ENCODE measurements around the gene KBTBD4.

KBTBD4 gene

DNA sequence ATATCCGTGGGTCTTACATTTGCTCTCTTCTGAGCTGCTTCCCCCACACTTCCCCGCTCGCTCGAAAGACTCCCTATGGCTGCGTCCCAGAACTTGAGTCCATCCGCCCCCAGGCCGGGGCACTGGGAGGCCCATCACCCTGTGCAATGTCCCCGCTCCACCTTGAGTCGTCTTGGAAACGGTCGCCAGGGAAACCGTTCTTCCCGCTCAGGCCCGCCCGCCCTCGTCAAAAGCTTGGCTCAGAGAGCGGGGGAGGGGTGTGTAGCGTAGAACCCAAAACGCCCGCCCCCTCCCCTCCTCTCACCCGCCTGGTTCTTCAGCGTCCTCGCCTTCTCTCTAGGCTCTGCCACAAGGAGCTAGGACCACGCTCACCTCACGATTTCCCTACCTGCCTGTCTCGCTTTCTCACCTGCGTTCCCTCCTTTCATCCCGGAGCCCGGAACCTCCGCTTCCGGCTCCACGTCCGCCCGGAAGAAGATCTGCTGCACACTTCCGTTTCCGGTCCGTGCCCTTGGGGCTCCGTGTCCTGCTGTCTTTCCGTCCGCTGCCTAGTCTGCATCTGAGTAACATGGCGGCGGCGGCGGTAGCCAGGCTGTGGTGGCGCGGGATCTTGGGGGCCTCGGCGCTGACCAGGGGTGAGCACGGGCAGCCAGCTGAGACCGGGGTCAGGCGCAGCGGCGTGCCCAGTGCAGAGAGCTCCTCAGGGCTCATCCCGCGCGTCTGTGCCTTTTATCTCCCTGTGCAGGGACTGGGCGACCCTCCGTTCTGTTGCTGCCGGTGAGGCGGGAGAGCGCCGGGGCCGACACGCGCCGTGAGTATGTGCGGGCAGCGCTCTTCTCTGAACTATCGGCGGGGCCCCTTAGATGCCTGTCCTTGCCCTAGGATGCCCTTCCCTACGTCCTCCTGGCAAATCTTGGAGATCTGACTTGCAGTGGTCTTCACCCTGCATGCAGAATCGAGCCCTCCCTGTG, at the start of gene KBTBD4, which contains the start of gene NDUFS3:
Gene KBTBD4, minus strand, starts transcription at position 447 of the 971 bp plus-strand sequence. Its CDS starts 19 bp downstream, at position 428.
Gene NDUFS3, plus strand, starts transcription at position 551 of the 971 bp plus-strand sequence. Its CDS starts 18 bp downstream, at position 569.
- DNase-seq (ENCODE audit: low spot score) = peak; percentile 93

DNA sequence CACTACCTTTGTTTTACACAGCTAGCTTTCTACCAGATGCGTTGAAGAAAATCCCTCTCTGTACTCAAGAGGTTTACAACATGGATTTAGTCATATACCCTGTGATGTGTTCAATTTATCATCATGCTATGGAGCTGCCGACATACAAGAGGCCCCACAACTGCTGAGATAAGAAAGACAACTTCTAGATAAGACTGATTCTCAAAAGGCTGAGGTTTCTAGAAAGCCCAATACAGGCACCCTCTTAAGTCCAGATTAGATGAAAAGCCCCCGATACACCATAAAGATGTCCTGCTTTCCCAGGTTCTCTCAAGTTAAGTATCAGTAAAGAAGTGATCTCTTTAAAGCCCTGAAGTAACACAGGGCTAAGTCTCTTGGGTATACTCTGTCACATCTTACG, 49.3 kb upstream of the KBTBD4 start:
- DNase-seq (ENCODE audit: low spot score) = no peak

DNA sequence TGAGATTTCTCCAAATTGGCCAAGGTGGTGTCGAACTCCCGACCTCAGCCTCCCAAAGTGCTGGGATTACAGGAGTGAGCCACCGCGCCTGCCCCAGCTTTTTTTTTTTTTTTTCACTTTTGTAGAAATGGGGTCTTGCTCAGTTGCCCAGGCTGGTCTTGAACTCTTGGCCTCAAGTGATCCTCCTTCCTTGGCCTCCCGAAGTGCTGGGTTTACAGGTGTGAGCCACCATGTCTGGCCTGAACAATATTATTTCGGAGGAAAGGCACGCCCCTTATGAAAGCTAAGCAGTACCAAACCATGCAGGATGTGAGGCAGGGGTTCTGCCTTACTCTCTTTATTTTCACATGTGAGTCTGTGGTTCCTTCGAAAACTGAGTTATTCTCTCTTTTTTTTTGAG, 47.5 kb upstream of the KBTBD4 start:
- no peak for DNase-seq (ENCODE audit: low spot score)

GRCh38 chr11:47620836-47621378, 42.1 kb upstream of the KBTBD4 start:
- no peak for DNase-seq (ENCODE audit: low spot score)

- DNase-seq (ENCODE audit: low spot score) = peak; percentile 36
Observed at GRCh38 chr11:47617417-47617809, 38.6 kb upstream of the KBTBD4 start.

DNA sequence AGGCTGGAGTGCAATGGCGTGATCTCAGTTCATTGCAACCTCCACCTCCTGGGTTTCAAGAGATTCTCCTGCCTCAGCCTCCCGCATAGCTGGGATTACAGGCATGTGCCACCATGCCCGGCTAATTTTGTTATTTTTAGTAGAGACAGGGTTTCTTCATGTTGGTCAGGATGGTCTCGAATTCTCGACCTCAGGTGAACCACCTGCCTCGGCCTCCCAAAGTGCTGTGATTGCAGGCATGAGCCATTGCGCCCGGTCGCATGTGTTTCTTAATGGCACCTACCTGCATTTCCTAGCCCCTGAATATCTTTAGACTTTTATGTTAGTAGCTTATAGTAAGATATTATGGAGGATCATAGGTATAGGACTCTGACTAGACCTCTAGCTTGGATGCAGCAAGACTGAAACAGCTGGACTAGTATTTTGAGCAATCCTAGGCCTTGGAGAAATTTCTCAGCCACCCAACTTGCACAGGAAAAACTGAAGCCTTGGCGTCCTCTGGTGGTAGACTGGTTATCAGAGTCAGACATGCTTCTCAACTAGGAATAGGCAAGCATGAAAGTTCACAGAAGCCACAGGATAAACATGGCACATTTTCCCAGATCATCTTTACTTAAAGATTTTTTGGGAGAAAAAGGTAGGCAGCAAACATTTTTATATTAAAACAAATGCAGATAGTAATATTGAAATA, 38.1 kb upstream of the KBTBD4 start:
- peak; percentile 78 for DNase-seq (ENCODE audit: low spot score)

GRCh38 chr11:47615249-47615648, 36.5 kb upstream of the KBTBD4 start:
- DNase-seq (ENCODE audit: low spot score) = no peak

GRCh38 chr11:47611348-47611794, 32.6 kb upstream of the KBTBD4 start:
- DNase-seq (ENCODE audit: low spot score) = no peak

DNA sequence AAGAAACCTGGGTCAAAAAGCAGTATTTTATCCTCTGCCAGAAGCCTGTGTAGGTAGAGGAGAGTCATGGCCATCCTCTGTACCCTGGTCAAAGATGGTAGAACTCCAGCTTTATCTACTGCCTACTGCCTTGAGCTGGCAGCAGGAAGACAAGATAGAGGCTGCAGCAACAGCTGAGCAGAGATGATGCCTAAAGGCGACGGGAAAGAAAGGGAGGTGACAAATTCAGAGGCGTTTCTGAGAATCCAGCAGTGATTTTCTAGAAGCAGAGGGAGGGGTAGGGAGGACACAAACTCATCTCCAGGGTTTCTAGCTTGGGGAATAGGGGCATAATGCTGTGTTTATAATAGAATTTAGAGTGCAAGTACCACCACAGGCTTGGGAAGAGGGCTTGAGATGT, 30.9 kb upstream of the KBTBD4 start:
- DNase-seq (ENCODE audit: low spot score) = no peak

- peak; percentile 86 for DNase-seq (ENCODE audit: low spot score)
Observed at GRCh38 chr11:47607380-47607779, 28.6 kb upstream of the KBTBD4 start.

GRCh38 chr11:47606731-47607130, 28.0 kb upstream of the KBTBD4 start:
- no peak for DNase-seq (ENCODE audit: low spot score)

- no peak for DNase-seq (ENCODE audit: low spot score)
Observed at GRCh38 chr11:47605921-47606320, 27.2 kb upstream of the KBTBD4 start.

DNA sequence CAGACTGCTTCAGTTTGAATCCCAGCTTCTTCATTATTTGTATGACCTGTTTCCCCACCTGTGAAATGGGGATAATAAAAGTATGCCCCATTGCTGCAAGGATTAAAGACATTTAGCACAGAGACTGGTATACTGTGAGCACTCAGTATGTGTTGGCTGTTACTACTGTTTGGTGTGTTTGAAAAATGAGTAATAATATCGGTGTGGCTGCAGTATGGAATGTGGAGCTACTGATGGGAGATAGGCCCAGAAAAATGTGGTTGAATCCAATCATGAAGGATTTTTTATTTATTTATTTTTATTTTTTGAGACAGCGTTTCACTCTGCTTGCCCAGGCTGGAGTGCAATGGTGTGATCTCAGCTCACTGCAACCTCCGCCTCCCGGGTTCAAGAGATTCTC, 24.5 kb upstream of the KBTBD4 start:
- DNase-seq (ENCODE audit: low spot score) = peak; percentile 46

DNA sequence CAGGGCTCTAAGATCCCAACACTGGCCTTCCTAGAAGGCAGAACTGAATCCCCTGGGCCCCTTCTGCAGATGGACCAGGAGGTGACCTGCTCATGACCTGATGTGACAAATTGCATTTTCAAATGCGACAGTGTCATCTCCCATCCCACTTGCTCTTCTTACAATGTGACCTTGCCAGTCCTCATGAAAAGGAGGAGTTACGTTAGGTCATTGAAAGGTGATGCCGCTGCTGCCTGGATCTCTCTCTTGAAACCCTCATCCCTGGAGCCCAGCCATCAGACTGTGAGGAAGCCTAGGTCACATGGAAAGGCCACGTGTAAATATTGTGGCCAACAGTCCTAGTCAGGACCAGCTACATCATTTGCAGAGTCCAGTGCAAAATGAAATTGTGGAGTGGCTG, 21.1 kb upstream of the KBTBD4 start:
- no peak for DNase-seq (ENCODE audit: low spot score)

DNA sequence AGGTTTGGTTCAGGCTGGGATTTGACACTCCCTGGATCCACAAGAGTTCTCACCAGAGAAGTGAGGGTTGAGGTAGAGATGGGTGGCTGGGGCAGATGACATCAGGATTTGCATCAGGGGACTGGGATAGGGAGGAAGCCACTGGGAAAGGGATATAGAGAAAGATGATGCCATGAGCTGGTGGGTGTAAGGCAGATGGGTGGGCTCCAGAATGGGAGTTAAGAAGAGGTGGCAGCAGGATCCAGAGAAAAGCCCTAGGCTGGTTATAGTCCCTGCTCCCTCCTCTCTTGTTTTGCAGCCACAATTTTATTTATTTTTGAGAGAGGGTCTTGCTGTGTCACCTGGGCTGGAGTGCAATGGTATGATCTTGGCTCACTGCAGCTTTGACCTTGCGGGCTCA, 17.2 kb upstream of the KBTBD4 start:
- DNase-seq (ENCODE audit: low spot score) = no peak

DNA sequence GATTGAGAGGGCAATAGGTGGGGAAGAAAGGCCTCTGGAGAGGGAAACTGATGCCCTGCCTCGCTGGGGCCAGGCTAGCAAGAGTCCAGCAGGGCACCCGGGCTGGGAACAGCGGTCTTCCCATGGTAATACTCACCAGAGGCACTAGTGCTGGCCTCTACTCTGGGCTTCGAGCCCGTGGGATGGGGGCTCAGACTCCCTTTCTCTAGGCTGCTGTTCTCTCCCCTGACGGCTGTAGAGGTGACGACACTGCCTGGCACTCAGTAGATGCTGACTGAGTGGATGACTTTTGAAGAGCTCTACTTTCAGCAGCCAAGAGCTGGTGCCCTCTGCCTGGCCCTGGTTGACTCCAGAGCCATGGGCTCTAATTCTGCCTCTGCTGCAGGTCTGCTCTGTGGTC, 16.3 kb upstream of the KBTBD4 start:
- DNase-seq (ENCODE audit: low spot score) = no peak

GRCh38 chr11:47593934-47594855, 15.4 kb upstream of the KBTBD4 start, which contains the start of gene C1QTNF4:
Gene C1QTNF4 (minus strand): TSS chr11:47594411. CDS start chr11:47590810, 3,601 bp downstream.
- DNase-seq (ENCODE audit: low spot score) = no peak

GRCh38 chr11:47593492-47593933, 14.7 kb upstream of the KBTBD4 start:
- no peak for DNase-seq (ENCODE audit: low spot score)

DNA sequence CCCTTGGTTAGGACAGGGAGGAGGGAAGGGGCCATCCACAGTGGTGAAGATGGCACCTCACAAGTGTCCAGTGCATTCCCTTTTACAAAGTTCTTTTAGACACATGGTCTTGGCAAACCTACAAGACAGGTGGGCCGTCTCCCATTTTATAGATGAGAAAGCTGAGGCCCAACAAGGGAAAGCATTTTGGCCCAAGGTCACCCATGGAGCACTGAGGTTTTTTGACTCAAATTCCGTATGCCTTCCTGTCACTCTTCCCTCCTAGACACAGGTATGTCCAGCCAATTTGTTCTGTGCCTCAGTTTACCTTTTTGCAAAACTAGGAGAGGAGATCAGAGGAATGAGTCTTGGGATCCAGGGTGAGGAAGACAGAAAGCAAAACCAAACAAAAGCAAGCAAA, 14.2 kb upstream of the KBTBD4 start:
- DNase-seq (ENCODE audit: low spot score) = no peak

- DNase-seq (ENCODE audit: low spot score) = no peak
Observed at GRCh38 chr11:47592251-47592650, 13.5 kb upstream of the KBTBD4 start.

DNA sequence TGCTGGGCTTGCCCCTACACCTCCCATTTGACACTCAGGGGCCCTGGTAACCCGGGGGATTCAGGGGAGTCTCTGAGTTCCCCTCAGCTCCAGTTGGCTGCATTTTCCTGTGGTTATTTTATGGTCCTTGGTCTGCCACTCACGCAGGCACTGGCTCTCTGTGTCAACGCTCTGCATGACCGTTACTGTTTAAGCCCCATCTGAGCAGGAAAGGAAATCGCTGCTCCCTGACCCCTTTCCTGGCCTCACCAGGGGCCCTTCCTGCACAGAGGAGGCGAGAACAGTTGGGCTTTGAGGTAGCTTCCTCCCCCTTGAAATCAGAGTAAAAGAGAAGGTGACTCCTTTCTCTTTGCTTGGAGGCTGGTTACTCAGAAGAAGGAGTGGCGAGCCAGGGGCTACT, 13.0 kb upstream of the KBTBD4 start:
- DNase-seq (ENCODE audit: low spot score) = no peak

Measured in AG08395 (cell line).